GM10266 (cell line): ENCODE data around the gene SLC16A10.
"Not testable (repeated sequence)": the region's sequence is repeated elsewhere in the genome, so short reads cannot be mapped to it uniquely, and the experiment has no call there.

ENCODE experiments used
- DNase-seq: peaks from one replicate; pipeline ENCODE4 v3.0.0; 2012; ENCODE audit errors: extremely low spot score
- CTCF ChIP-seq: IDR thresholded peaks from 2 replicates; pipeline ENCODE4 v1.5.1; 2012; ENCODE audit warnings: mild to moderate bottlenecking, low read depth; ENCODE audit not compliant: control insufficient read depth, insufficient read depth; ENCODE audit errors: missing control alignments

SLC16A10 gene

GRCh38 chr6:111119571-111120329 is 32.4 kb downstream of the SLC16A10 start:
- no peak for DNase-seq
- no peak for TF ChIP-seq CTCF

- TF ChIP-seq CTCF = no peak
- DNase-seq = no peak
These were observed 34.6 kb downstream of the SLC16A10 start for GRCh38 chr6:111121789-111122350.

GRCh38 chr6:111122458-111123286 is 35.4 kb downstream of the SLC16A10 start:
- no peak for TF ChIP-seq CTCF
- DNase-seq = peak; percentile 26

- no peak for DNase-seq
- TF ChIP-seq CTCF = no peak
These were observed 37.1 kb downstream of the SLC16A10 start for GRCh38 chr6:111124406-111124805.

- TF ChIP-seq CTCF = no peak
- DNase-seq = no peak
These were observed 41.7 kb downstream of the SLC16A10 start for GRCh38 chr6:111129013-111129412.

- DNase-seq = not testable (repeated sequence)
These were observed 43.7 kb downstream of the SLC16A10 start for GRCh38 chr6:111131018-111131417.

GRCh38 chr6:111132669-111133068 is 45.4 kb downstream of the SLC16A10 start:
- DNase-seq = not testable (repeated sequence)

- DNase-seq = not testable (repeated sequence)
These were observed 47.0 kb downstream of the SLC16A10 start for GRCh38 chr6:111134236-111134869.

- not testable (repeated sequence) for DNase-seq
These were observed 50.3 kb downstream of the SLC16A10 start for GRCh38 chr6:111137489-111138093.
